ENCODE data around the gene KAT5. TPM values are rescaled to one million over a fixed set of nuclear protein-coding genes. Genes with fewer than 3 reads are reported as not detected.
"Not testable (repeated sequence)": the region's sequence is repeated elsewhere in the genome, so short reads cannot be mapped to it uniquely, and the experiment has no call there.

KAT5 gene
- total RNA-seq, 1 experiment from 2014 or later, result 56.6 TPM

DNA sequence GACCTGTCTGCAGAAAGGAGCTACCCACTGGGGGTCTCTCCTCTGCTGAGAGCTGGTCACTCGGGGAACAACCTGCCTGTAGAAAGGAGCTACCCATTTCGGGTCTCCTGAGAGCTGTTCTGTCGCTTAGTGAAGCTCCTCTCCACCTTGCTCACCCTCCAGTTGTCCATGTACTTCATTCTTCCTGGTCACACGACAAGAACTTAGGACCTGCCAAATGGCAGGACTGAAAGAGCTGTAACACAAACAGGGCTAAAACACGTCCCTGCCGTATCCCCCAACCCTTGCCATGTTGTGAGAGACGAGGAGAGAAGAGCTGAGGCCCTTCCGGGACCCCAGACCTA, 32.6 kb downstream of the KAT5 start:
- Mint-ChIP-seq H3K27ac (no peak overlapping the region), H3K27me3 (ENCODE audit: low read depth) (peaks cover 42% of the 10 kb centered on the region), H3K9me3 (peaks cover 14% of the 10 kb centered on the region; the same call in 1 of the 2 replicates), H3K4me1 (no peaks in the 10 kb centered on the region), H3K36me3 (no peaks in the 10 kb centered on the region), H3K4me3 (no peak overlapping the region)
- CTCF ChIA-PET, result interaction anchor here (0.6 to 2.4 kb wide), 34 partner anchors 8 to 1642 kb away, joined by 3 to 41 read pairs (median 6); partner anchors contain the start of genes AP5B1, CCDC85B, FIBP and KAT5
- DNase-seq (ENCODE audit: low spot score) (no peak), ATAC-seq (no peak)
- no peak for TF ChIP-seq FOXK1 (CRISPR knock-in tag; IDR thresholded peaks at IDR 0.05)
- no peak for TF ChIP-seq ZNF416 (CRISPR knock-in tag; IDR thresholded peaks at IDR 0.05)
- POLR2A ChIA-PET, result interaction anchor here (1.6 kb wide), 1 partner anchor 115 kb away, joined by 3 read pairs; no protein-coding TSS in a partner anchor

DNA sequence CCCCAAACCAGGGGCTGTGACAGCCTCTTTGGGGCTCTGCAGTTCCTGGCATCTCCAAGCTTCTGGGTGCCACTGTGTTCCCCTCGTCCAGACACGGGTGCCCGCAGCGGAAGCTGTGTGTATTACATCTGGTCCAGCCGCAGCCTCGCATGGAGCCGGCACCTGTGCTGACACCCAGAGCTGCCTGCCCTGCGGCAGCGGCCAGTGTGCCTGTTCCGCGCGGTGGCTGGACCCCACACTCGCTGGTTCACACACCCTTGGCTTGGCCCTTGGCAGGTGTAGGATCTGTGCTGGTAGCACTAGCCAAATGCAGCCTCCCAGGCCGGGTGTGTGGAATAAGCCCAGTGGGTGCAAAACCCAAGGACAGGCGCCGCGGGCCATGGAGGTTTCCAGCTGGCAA, 33.0 kb downstream of the KAT5 start:
- H3K27me3 Mint-ChIP-seq (ENCODE audit: low read depth), result peaks cover 39% of the 10 kb centered on the region
- TF ChIP-seq, protein P1, sequence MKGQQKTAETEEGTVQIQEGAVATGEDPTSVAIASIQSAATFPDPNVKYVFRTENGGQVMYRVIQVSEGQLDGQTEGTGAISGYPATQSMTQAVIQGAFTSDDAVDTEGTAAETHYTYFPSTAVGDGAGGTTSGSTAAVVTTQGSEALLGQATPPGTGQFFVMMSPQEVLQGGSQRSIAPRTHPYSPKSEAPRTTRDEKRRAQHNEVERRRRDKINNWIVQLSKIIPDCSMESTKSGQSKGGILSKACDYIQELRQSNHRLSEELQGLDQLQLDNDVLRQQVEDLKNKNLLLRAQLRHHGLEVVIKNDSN (CRISPR knock-in tag; IDR thresholded peaks at IDR 0.05), result no peak
- TF ChIP-seq, protein P2, sequence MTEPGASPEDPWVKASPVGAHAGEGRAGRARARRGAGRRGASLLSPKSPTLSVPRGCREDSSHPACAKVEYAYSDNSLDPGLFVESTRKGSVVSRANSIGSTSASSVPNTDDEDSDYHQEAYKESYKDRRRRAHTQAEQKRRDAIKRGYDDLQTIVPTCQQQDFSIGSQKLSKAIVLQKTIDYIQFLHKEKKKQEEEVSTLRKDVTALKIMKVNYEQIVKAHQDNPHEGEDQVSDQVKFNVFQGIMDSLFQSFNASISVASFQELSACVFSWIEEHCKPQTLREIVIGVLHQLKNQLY (CRISPR knock-in tag; IDR thresholded peaks at IDR 0.05), result no peak
- no peak for TF ChIP-seq ELF4 (CRISPR knock-in tag; IDR thresholded peaks at IDR 0.05; ENCODE audit: low read depth)
- no peak for TF ChIP-seq ATF1 (CRISPR knock-in tag; IDR thresholded peaks at IDR 0.05)
- no peak for TF ChIP-seq RELA (CRISPR knock-in tag; IDR thresholded peaks at IDR 0.05; ENCODE audit: borderline replicate concordance)
- no peak for TF ChIP-seq EMX1 (CRISPR knock-in tag; IDR thresholded peaks at IDR 0.05)
- TF ChIP-seq FOXK1 (CRISPR knock-in tag; IDR thresholded peaks at IDR 0.05), result no peak
- TF ChIP-seq, protein P3, sequence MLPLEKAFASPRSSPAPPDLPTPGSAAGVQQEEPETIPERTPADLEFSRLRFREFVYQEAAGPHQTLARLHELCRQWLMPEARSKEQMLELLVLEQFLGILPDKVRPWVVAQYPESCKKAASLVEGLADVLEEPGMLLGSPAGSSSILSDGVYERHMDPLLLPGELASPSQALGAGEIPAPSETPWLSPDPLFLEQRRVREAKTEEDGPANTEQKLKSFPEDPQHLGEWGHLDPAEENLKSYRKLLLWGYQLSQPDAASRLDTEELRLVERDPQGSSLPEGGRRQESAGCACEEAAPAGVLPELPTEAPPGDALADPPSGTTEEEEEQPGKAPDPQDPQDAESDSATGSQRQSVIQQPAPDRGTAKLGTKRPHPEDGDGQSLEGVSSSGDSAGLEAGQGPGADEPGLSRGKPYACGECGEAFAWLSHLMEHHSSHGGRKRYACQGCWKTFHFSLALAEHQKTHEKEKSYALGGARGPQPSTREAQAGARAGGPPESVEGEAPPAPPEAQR (CRISPR knock-in tag; IDR thresholded peaks at IDR 0.05), result no peak
- no peak for TF ChIP-seq ZBTB21 (CRISPR knock-in tag; IDR thresholded peaks at IDR 0.05; ENCODE audit: borderline replicate concordance)
- no peak for TF ChIP-seq NR1H2 (CRISPR knock-in tag; IDR thresholded peaks at IDR 0.05)
- no peak for TF ChIP-seq HMGA2 (CRISPR knock-in tag; IDR thresholded peaks at IDR 0.05)
- TF ChIP-seq, protein P4, sequence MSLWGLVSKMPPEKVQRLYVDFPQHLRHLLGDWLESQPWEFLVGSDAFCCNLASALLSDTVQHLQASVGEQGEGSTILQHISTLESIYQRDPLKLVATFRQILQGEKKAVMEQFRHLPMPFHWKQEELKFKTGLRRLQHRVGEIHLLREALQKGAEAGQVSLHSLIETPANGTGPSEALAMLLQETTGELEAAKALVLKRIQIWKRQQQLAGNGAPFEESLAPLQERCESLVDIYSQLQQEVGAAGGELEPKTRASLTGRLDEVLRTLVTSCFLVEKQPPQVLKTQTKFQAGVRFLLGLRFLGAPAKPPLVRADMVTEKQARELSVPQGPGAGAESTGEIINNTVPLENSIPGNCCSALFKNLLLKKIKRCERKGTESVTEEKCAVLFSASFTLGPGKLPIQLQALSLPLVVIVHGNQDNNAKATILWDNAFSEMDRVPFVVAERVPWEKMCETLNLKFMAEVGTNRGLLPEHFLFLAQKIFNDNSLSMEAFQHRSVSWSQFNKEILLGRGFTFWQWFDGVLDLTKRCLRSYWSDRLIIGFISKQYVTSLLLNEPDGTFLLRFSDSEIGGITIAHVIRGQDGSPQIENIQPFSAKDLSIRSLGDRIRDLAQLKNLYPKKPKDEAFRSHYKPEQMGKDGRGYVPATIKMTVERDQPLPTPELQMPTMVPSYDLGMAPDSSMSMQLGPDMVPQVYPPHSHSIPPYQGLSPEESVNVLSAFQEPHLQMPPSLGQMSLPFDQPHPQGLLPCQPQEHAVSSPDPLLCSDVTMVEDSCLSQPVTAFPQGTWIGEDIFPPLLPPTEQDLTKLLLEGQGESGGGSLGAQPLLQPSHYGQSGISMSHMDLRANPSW (CRISPR knock-in tag; conservative IDR thresholded peaks at IDR 0.05; ENCODE audit: low read depth), result no peak
- no peak for TF ChIP-seq ESRRA (CRISPR knock-in tag; IDR thresholded peaks at IDR 0.05; ENCODE audit: borderline replicate concordance)
- no peak for TF ChIP-seq SP1 (CRISPR knock-in tag; conservative IDR thresholded peaks at IDR 0.05)
- TF ChIP-seq, protein P5, sequence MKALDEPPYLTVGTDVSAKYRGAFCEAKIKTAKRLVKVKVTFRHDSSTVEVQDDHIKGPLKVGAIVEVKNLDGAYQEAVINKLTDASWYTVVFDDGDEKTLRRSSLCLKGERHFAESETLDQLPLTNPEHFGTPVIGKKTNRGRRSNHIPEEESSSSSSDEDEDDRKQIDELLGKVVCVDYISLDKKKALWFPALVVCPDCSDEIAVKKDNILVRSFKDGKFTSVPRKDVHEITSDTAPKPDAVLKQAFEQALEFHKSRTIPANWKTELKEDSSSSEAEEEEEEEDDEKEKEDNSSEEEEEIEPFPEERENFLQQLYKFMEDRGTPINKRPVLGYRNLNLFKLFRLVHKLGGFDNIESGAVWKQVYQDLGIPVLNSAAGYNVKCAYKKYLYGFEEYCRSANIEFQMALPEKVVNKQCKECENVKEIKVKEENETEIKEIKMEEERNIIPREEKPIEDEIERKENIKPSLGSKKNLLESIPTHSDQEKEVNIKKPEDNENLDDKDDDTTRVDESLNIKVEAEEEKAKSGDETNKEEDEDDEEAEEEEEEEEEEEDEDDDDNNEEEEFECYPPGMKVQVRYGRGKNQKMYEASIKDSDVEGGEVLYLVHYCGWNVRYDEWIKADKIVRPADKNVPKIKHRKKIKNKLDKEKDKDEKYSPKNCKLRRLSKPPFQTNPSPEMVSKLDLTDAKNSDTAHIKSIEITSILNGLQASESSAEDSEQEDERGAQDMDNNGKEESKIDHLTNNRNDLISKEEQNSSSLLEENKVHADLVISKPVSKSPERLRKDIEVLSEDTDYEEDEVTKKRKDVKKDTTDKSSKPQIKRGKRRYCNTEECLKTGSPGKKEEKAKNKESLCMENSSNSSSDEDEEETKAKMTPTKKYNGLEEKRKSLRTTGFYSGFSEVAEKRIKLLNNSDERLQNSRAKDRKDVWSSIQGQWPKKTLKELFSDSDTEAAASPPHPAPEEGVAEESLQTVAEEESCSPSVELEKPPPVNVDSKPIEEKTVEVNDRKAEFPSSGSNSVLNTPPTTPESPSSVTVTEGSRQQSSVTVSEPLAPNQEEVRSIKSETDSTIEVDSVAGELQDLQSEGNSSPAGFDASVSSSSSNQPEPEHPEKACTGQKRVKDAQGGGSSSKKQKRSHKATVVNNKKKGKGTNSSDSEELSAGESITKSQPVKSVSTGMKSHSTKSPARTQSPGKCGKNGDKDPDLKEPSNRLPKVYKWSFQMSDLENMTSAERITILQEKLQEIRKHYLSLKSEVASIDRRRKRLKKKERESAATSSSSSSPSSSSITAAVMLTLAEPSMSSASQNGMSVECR (CRISPR knock-in tag; IDR thresholded peaks at IDR 0.05; ENCODE audit: borderline replicate concordance), result no peak
- TF ChIP-seq JUN (CRISPR knock-in tag; IDR thresholded peaks at IDR 0.05), result no peak

DNA sequence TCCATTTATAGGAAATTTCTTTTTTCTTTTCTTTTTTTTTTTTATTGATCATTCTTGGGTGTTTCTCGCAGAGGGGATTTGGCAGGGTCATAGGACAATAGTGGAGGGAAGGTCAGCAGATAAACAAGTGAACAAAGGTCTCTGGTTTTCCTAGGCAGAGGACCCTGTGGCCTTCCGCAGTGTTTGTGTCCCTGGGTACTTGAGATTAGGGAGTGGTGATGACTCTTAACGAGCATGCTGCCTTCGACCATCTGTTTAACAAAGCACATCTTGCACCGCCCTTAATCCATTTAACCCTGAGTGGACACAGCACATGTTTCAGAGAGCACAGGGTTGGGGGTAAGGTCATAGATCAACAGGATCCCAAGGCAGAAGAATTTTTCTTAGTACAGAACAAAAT, 50.1 kb downstream of the KAT5 start:
- POLR2A ChIA-PET; H3K27ac Mint-ChIP-seq; CTCF ChIA-PET; ATAC-seq; H3K4me3 Mint-ChIP-seq; H3K4me1 Mint-ChIP-seq; DNase-seq (ENCODE audit: low spot score); H3K36me3 Mint-ChIP-seq: not testable (repeated sequence)
- peaks cover 31% of the 10 kb centered on the region for H3K9me3 Mint-ChIP-seq
- H3K27me3 Mint-ChIP-seq (ENCODE audit: low read depth), result peaks cover 21% of the 10 kb centered on the region

More for the DNA sequence above, 33.0 kb downstream of the KAT5 start:
- DNase-seq (ENCODE audit: low spot score) (no peak), ATAC-seq (no peak)
- ChIA-PET CTCF (interaction anchor here (0.6 to 2.4 kb wide), 34 partner anchors 9 to 1641 kb away, joined by 3 to 41 read pairs (median 6); partner anchors contain the start of genes AP5B1, CCDC85B, FIBP and KAT5), POLR2A (interaction anchor here (1.6 kb wide), 1 partner anchor 115 kb away, joined by 3 read pairs; no protein-coding TSS in a partner anchor)
- Mint-ChIP-seq H3K4me3 (no peak overlapping the region), H3K36me3 (no peaks in the 10 kb centered on the region), H3K27ac (no peak overlapping the region), H3K9me3 (peaks cover 14% of the 10 kb centered on the region; the same call in 1 of the 2 replicates), H3K4me1 (no peaks in the 10 kb centered on the region)

DNA sequence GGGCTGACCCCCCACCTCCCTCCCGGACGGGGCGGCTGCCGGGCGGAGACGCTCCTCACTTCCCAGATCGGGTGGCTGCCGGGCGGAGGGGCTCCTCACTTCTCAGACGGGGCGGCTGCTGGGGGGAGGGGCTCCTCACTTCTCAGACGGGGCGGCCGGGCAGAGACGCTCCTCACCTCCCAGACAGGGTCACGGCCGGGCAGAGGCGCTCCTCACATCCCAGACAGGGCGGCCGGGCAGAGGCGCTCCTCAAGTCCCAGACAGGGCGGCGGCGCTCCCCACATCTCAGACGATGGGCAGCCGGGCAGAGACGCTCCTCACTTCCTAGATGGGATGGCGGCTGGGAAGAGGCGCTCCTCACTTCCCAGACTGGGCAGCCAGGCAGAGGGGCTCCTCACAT, 50.8 kb downstream of the KAT5 start:
- Mint-ChIP-seq H3K9me3 (peaks cover 26% of the 10 kb centered on the region), H3K27me3 (ENCODE audit: low read depth) (peaks cover 21% of the 10 kb centered on the region)
- H3K4me3 Mint-ChIP-seq; ATAC-seq; H3K4me1 Mint-ChIP-seq; DNase-seq (ENCODE audit: low spot score); H3K27ac Mint-ChIP-seq; POLR2A ChIA-PET; CTCF ChIA-PET; H3K36me3 Mint-ChIP-seq: not testable (repeated sequence)

Measured in WTC11 (cell line).